WTC11 (cell line): ENCODE data around the gene SLC35B4. TPM values are rescaled to one million over a fixed set of nuclear protein-coding genes. Genes with fewer than 3 reads are reported as not detected.

Experiments used
- ATAC-seq: fragments of 200-7000 bp; cut with Tn5 transposase; 2 replicates; pipeline ENCODE4 v1.10.0; 2021; ENCODE audit warnings: mild to moderate bottlenecking, moderate library complexity
- CTCF ChIA-PET: fragments of 300-600 bp; sonication (Branson Sonifier 250); formaldehyde crosslinking; loops from one replicate; lab custom pipeline; 2021; ENCODE audit warnings: antibody characterized with exemption; lab: Charles Lee
- POLR2A ChIA-PET: fragments of 350-600 bp; sonication (Branson Sonifier 250); formaldehyde crosslinking; loops from one replicate; lab custom pipeline; 2021; ENCODE audit warnings: antibody characterized with exemption; lab: Charles Lee
- DNase-seq: peaks from one replicate; pipeline ENCODE4 v3.0.0; 2021; ENCODE audit warnings: low spot score
- H3K27ac Mint-ChIP-seq: 2 replicates; pipeline ENCODE4 v1.8.0; 2021; ENCODE audit warnings: mixed read lengths
- H3K27me3 Mint-ChIP-seq: 2 replicates; pipeline ENCODE4 v1.8.0; 2021; ENCODE audit warnings: low read depth, mild to moderate bottlenecking, moderate library complexity, mixed read lengths
- H3K36me3 Mint-ChIP-seq: 2 replicates; pipeline ENCODE4 v1.8.0; 2021; ENCODE audit warnings: mixed read lengths
- H3K4me1 Mint-ChIP-seq: 2 replicates; pipeline ENCODE4 v1.8.0; 2022; ENCODE audit warnings: mixed read lengths
- H3K4me3 Mint-ChIP-seq: 2 replicates; pipeline ENCODE4 v1.8.0; 2021; ENCODE audit warnings: mild to moderate bottlenecking, moderate library complexity, mixed read lengths
- H3K9me3 Mint-ChIP-seq: 2 replicates; pipeline ENCODE4 v1.8.0; 2021; ENCODE audit warnings: mixed read lengths
- ARID4B ChIP-seq: sonication (generic); formaldehyde crosslinking; IDR thresholded peaks from 2 replicates; pipeline ENCODE4 v1.8.0; 2023; ENCODE audit warnings: missing genetic modification reagents, mild to moderate bottlenecking, borderline replicate concordance
- CTCF ChIP-seq: fragments of 200-600 bp; IDR thresholded peaks from 2 replicates; pipeline ENCODE4 v1.8.0; 2022; ENCODE audit warnings: antibody characterized with exemption
- EMX1 ChIP-seq: fragments of 250-450 bp; sonication (Bioruptor Pico); IDR thresholded peaks from 2 replicates; pipeline ENCODE4 v1.8.0; 2021; ENCODE audit warnings: mild to moderate bottlenecking
- FOXK1 ChIP-seq: sonication (generic); formaldehyde crosslinking; IDR thresholded peaks from 2 replicates; pipeline ENCODE4 v1.8.0; 2022; ENCODE audit warnings: mild to moderate bottlenecking, moderate library complexity, missing genetic modification reagents
- GABPB1 ChIP-seq: sonication (generic); formaldehyde crosslinking; IDR thresholded peaks from 2 replicates; pipeline ENCODE4 v1.8.1; 2023; ENCODE audit warnings: mild to moderate bottlenecking, missing genetic modification reagents
- GTF2I ChIP-seq: fragments of 250-450 bp; sonication (Bioruptor Pico); conservative IDR thresholded peaks from 2 replicates; pipeline ENCODE4 v1.4.0; 2021; ENCODE audit warnings: mild to moderate bottlenecking
- IRF2 ChIP-seq: sonication (generic); formaldehyde crosslinking; IDR thresholded peaks from 2 replicates; pipeline ENCODE4 v1.8.0; 2022; ENCODE audit warnings: low read depth, missing genetic modification reagents, borderline replicate concordance
- JAZF1 ChIP-seq: fragments of 250-450 bp; sonication (Bioruptor Pico); IDR thresholded peaks from 2 replicates; pipeline ENCODE4 v1.9.0; 2021; ENCODE audit warnings: moderate library complexity, mild to moderate bottlenecking, inconsistent platforms
- MAX ChIP-seq: sonication (generic); formaldehyde crosslinking; IDR thresholded peaks from 2 replicates; pipeline ENCODE4 v1.8.0; 2022; ENCODE audit warnings: mild to moderate bottlenecking, missing genetic modification reagents
- NFE2L1 ChIP-seq: sonication (generic); formaldehyde crosslinking; IDR thresholded peaks from 2 replicates; pipeline ENCODE4 v1.8.1; 2023; ENCODE audit warnings: missing genetic modification reagents
- NFYB ChIP-seq: sonication (generic); formaldehyde crosslinking; conservative IDR thresholded peaks from 2 replicates; pipeline ENCODE4 v1.8.0; 2022; ENCODE audit warnings: low read depth, missing genetic modification reagents
- NR1H2 ChIP-seq: sonication (generic); formaldehyde crosslinking; IDR thresholded peaks from 2 replicates; pipeline ENCODE4 v1.9.0; 2021; ENCODE audit warnings: mild to moderate bottlenecking, moderate library complexity, missing genetic modification reagents
- PRDM15 ChIP-seq: sonication (generic); formaldehyde crosslinking; IDR thresholded peaks from 2 replicates; pipeline ENCODE4 v1.8.0; 2022; ENCODE audit warnings: missing genetic modification reagents
- SMAD3 ChIP-seq: sonication (generic); formaldehyde crosslinking; IDR thresholded peaks from 2 replicates; pipeline ENCODE4 v1.8.0; 2022; ENCODE audit warnings: missing genetic modification reagents, mild to moderate bottlenecking, borderline replicate concordance
- SP1 ChIP-seq: sonication (generic); formaldehyde crosslinking; conservative IDR thresholded peaks from 2 replicates; pipeline ENCODE4 v1.8.1; 2022; ENCODE audit warnings: missing genetic modification reagents
- ZNF121 ChIP-seq: sonication (generic); formaldehyde crosslinking; IDR thresholded peaks from 2 replicates; pipeline ENCODE4 v1.8.0; 2023; ENCODE audit warnings: missing genetic modification reagents
- ZNF232 ChIP-seq: sonication (generic); formaldehyde crosslinking; IDR thresholded peaks from 2 replicates; pipeline ENCODE4 v1.8.0; 2022; ENCODE audit warnings: mild to moderate bottlenecking, missing genetic modification reagents
- ZNF263 ChIP-seq: sonication (generic); formaldehyde crosslinking; IDR thresholded peaks from 2 replicates; pipeline ENCODE4 v1.8.1; 2022; ENCODE audit warnings: low read depth, mild to moderate bottlenecking, moderate library complexity, missing genetic modification reagents
- ZNF317 ChIP-seq: sonication (generic); formaldehyde crosslinking; IDR thresholded peaks from 2 replicates; pipeline ENCODE4 v1.8.1; 2023; ENCODE audit warnings: low read depth, mild to moderate bottlenecking, moderate library complexity, missing genetic modification reagents, borderline replicate concordance
- ZNF396 ChIP-seq: fragments of 250-450 bp; sonication (Bioruptor Pico); IDR thresholded peaks from 2 replicates; pipeline ENCODE4 v1.8.0; 2021; ENCODE audit warnings: mild to moderate bottlenecking, moderate library complexity, borderline replicate concordance
- ZNF416 ChIP-seq: fragments of 250-450 bp; sonication (Bioruptor Pico); IDR thresholded peaks from 2 replicates; pipeline ENCODE4 v1.9.0; 2021; ENCODE audit warnings: mild to moderate bottlenecking, inconsistent platforms
- ZNF423 ChIP-seq: fragments of 250-450 bp; sonication (Bioruptor Pico); IDR thresholded peaks from 2 replicates; pipeline ENCODE4 v2.1.2; 2022; ENCODE audit warnings: mild to moderate bottlenecking, moderate library complexity
- total RNA-seq: library from RNA; stranded (reverse); gene quantifications from 3 replicates; pipeline ENCODE4 v1.2.3, GENCODE V29; 2021

The SLC35B4 gene
- total RNA-seq, 1 experiment from 2014 or later = 32.6 TPM

GRCh38 chr7:134279898-134280297 is 36.8 kb downstream of the SLC35B4 start (continued):
- TF ChIP-seq ARID4B (CRISPR knock-in tag) = no peak

GRCh38 chr7:134279336-134279735 is 37.4 kb downstream of the SLC35B4 start:
- ChIA-PET CTCF (no interaction called here), POLR2A (no interaction called here)
- Mint-ChIP-seq H3K9me3 (no peaks in the 10 kb centered on the region), H3K27ac (no peak overlapping the region), H3K36me3 (no peaks in the 10 kb centered on the region), H3K4me1 (peaks cover 12% of the 10 kb centered on the region), H3K27me3 (no peaks in the 10 kb centered on the region), H3K4me3 (no peak overlapping the region)
- TF ChIP-seq GABPB1 (CRISPR knock-in tag) (no peak), NFE2L1 (CRISPR knock-in tag) (no peak), SP1 (CRISPR knock-in tag) (no peak), FOXK1 (CRISPR knock-in tag) (no peak), ZNF317 (CRISPR knock-in tag) (no peak), ZNF423 (CRISPR knock-in tag) (no peak)
- ATAC-seq = no peak
- no peak for DNase-seq

GRCh38 chr7:134278502-134279153 is 38.1 kb downstream of the SLC35B4 start:
- no peak for DNase-seq
- H3K4me1 Mint-ChIP-seq = peaks cover 12% of the 10 kb centered on the region
- no peaks in the 10 kb centered on the region for H3K9me3 Mint-ChIP-seq
- no peaks in the 10 kb centered on the region for H3K27me3 Mint-ChIP-seq
- no peak for TF ChIP-seq JAZF1 (CRISPR knock-in tag)
- TF ChIP-seq ZNF263 (CRISPR knock-in tag) = no peak
- no peak for TF ChIP-seq PRDM15
- TF ChIP-seq ZNF317 (CRISPR knock-in tag) = no peak
- no peak for TF ChIP-seq GTF2I (CRISPR knock-in tag)
- ChIA-PET POLR2A (no interaction called here), CTCF (no interaction called here)
- H3K36me3 Mint-ChIP-seq = no peaks in the 10 kb centered on the region
- H3K4me3 Mint-ChIP-seq = no peak overlapping the region
- no peak for ATAC-seq
- no peak overlapping the region for H3K27ac Mint-ChIP-seq

- ATAC-seq = peak; percentile 59
- peaks cover 12% of the 10 kb centered on the region for H3K4me1 Mint-ChIP-seq
- CTCF ChIA-PET = interaction anchor here (0.9 to 1.2 kb wide), 2 partner anchors 136 to 144 kb away, joined by 3 to 8 read pairs; no protein-coding TSS in a partner anchor
- TF ChIP-seq ZNF423 (CRISPR knock-in tag) (no peak), SMAD3 (CRISPR knock-in tag) (no peak), EMX1 (CRISPR knock-in tag) (no peak), NFYB (CRISPR knock-in tag) (no peak), NR1H2 (CRISPR knock-in tag) (no peak), MAX (CRISPR knock-in tag) (no peak), ZNF416 (CRISPR knock-in tag) (no peak), GABPB1 (CRISPR knock-in tag) (no peak), ZNF232 (no peak), CTCF (no peak), IRF2 (CRISPR knock-in tag) (no peak), ZNF121 (CRISPR knock-in tag) (no peak), ZNF396 (no peak)
Observed at GRCh38 chr7:134276951-134277350, 39.8 kb downstream of the SLC35B4 start.

More at GRCh38 chr7:134276951-134277350, 39.8 kb downstream of the SLC35B4 start:
- Mint-ChIP-seq H3K4me3 (no peak overlapping the region), H3K9me3 (peaks cover under 1% of the 10 kb centered on the region; the same call in 1 of the 2 replicates), H3K27ac (no peak overlapping the region), H3K36me3 (no peaks in the 10 kb centered on the region), H3K27me3 (no peaks in the 10 kb centered on the region)
- POLR2A ChIA-PET = no interaction called here
- no peak for DNase-seq
